SH-SY5Y (cell line): ENCODE results near the gene TK1.

ENCODE experiments used
- GATA2 ChIP-seq: IDR thresholded peaks from 2 replicates; pipeline ENCODE4 v1.6.1; 2011; ENCODE audit warnings: mild to moderate bottlenecking, low read depth, low read length
- GATA3 ChIP-seq: IDR thresholded peaks from 2 replicates; pipeline ENCODE4 v1.6.1; 2011; ENCODE audit warnings: low read depth, mild to moderate bottlenecking, low read length, moderate library complexity

Gene TK1

DNA sequence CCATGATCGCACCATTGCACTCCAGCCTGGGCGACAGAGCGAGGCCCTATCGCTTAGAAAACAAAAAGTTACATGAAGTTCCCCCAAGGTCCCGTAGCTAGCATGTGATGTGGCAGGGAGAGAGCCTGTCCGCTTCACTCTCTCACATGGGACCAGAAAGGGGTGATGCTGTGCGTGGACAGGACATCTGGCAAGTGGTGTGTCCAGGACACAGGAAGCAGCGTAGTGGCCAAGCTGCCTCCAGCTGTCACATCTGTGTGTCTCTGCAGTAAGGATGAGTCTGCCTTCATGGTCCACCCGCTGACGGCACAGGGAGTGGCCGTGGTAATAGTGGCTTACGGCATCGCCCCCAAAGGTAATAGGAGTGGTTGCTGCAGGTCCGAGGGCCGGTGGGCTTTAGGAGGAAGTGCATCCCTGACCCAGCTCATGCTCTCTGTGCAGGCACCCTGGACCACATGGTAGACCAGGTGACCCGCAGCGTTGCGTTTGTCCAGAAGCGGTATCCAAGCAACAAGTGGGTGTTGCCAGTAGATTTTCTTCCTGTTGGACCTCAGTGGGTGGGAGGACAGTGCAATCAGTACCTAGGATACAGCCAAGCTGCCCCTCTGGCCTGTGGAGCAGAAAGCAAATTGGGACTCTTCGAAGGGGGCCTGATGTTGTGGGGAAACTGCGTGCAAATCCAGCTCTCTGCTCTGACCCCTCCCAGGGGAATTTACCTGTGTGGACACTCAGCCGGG lies 17.7 kb upstream of the TK1 start:
- TF ChIP-seq GATA2 = no peak
- no peak for TF ChIP-seq GATA3

DNA sequence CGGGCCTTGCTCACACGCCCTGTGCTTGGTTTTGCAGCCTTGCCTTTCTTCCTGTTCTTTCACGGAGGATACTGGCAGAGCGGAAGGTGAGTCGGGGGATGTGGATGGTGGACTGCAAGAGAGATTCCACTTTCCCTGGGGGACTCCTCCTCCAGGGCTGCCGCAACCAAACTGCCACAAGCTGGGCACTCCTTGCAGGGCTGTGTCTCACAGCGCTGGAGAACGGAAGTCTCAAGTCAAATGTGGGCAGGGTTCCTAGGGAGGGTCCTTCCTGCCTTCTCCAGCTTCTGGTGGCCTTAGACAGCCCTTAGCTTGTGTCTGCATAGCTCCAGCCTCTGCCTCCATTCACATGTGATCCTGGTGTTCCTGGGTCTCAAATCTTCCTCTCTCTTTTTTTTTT lies 15.8 kb upstream of the TK1 start:
- TF ChIP-seq GATA2 (no peak), GATA3 (no peak)

DNA sequence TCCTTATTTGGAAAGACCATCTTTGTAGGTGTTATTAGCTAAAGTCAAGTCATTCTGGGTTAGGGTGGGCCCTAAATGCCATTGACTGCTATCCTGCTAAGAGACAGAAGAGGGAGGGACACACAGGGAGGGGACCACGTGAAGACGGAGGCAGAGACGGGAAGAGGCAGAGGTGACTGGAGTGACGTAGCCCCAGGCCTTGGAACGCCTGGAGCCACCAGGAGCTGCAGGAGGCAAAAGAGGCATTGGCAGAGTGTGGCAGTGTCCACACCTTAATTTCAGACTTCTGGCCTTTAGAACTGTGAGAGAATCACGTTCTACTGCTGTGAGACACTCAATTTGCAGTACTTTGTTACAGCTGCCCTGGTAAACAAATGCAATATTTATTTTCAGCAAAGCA lies 13.6 kb upstream of the TK1 start:
- TF ChIP-seq GATA2 (no peak), GATA3 (no peak)

DNA sequence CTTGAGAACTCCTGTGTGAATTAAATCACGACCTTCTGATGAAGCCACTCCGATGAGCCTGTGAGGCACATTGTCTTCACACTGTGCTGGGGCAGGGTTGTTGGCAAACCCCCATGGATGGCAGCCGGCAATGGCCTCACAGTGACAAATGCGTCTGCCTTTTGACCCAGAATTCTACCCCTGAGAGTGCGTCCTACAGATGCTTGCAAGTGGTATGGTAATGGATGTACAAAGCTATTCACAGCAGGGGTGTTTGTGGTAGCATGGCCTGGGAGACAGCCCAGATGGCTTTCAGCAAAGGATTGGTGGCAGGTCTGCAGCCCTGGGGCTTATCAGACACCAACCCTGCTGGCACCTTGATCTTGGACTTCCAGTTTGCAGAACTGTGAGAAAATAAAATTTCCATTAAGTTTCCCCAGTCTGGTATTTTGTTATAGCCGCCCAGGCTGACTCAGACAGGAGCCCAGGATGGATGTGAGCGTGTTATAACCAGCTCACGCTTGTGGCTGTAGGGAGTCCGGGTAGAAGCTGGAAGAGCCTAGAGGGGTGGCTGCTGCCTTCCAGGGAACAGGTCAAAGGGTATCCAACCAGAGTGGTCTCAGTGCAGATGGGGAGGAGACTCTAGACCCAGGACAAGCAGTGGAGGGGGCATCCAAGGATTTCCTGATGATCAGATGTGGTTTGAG lies 10.4 kb upstream of the TK1 start:
- no peak for TF ChIP-seq GATA2
- no peak for TF ChIP-seq GATA3

DNA sequence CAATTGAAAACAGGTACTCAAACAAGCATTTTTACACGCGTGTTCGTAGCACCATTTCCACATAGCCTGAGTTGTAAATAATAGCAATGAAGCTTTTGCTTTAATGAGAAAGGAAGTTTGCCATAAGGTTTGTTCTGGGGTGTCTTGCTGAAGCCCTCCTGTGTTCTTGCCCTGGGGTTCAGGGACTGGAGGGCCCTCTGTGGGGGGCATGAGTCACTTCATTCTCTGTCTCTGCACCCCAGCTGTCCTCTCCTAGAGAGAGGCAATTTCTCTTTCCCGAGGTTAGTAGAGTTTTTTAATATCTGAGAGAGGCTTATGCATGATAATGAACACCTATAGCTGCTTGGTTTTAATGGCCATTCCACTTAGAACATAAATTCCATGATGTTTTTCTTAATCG lies 9.9 kb upstream of the TK1 start:
- no peak for TF ChIP-seq GATA3
- no peak for TF ChIP-seq GATA2

DNA sequence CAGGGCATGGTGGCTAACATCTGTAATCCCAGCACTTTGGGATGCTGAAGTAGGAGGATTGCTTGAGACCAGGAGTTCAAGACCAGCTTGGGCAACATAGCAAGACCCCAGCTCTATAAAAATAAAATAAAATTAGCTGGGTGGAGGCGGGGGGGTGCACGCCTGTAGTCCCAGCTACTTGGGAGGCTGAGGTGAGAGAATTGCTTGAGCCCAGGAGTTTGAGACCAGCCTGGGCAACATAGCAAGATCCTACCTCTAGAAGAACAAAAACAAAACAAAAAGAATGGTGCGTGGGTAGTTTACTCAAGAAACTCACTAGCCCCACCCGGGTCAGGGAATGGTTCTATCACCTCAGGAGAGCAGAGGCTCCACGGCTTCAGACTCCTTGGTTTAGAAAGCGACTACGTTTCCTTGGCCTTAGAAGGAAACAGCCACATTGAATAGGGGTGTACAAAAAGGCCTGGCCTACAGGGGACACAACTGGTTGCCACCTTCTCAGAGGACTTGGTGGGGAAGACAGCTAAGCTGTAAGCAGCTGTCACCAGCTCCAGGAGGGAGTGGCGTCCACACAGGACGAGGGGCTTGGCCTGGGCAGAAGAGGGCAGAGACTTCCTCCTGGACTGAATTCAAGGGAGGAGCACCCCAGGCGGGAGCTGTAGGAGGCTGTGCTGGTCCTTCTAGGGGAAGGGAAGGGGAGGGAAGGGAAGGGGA lies 716 bp downstream of the TK1 start:
- TF ChIP-seq GATA2 (no peak), GATA3 (no peak)

DNA sequence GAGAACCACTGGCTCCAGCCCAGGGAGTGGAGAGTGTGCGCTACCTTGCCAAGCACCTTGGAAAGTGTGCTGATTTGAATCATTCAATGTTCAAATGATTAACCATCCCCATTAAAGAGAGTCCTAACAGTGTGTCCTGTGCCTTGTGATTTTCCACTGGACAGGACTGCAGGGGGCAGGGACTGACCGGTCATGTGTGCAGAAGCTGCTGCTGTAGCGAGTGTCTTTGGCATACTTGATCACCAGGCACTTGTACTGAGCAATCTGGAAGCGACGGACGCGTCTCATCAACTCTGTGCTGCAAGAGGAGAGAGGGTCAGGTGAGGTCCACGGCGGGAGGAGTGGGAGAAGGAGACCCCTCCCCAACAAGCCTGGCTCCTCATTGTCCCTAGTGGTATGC lies 2.0 kb downstream of the TK1 start:
- TF ChIP-seq GATA3 (no peak), GATA2 (no peak)

DNA sequence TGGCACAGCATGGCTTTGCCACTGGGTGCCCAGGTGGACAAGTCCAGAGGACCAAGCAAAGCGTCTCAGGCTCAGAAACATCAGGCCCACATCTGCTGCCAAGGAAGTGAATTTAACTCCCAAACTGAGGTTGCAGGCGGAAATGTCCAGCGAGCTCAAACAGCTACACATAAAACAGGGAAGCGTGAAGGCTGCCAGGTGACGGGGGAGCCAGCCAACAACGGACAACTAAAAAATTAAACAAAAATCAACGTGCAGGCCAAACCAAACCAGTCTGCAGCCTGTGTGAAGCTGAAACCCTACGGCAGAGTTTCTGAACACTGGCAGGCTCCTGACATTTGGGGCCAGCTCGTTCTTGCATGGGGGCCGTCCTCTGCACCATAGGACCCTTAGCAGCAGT lies 2.5 kb downstream of the TK1 start:
- TF ChIP-seq GATA3 = no peak
- no peak for TF ChIP-seq GATA2

DNA sequence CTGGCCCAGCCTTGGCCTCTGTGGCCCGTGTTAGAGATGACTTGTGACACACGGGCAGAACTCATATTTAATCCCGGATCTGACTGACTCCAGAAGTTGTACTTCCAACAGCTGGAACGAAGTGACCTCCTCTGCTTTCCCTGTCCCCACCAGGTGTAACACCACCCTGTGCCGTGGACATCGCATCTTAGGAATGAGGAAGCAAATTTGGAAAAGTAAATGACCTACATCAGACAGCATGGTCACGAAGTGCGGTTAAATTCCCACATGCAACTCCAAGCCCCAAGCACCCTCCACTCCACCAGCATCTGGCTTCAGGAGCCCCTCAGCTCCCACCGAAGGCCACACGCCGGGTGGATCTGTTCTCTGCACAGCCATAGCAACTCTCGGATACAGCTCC lies 2.9 kb downstream of the TK1 start:
- TF ChIP-seq GATA2 (no peak), GATA3 (no peak)

DNA sequence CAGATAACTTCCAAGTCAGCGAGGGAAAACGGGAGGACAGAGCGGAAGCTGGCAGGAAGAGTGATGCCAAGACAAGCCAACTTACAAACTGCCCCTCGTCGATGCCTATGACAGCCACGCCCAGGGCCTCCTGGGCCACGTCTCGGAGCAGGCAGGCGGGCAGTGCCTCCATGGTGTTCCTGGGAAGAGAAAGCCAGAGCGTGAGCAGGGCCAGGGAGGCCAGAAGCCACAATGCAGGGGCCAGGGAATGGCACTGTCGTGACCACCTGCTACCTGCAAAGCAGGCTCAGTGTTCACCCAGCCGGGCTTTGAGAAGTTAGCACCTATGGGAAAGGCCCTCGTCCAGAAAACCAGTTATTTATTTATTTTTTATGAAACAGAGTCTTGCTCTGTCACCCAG lies 4.3 kb downstream of the TK1 start:
- TF ChIP-seq GATA3 (no peak), GATA2 (no peak)

DNA sequence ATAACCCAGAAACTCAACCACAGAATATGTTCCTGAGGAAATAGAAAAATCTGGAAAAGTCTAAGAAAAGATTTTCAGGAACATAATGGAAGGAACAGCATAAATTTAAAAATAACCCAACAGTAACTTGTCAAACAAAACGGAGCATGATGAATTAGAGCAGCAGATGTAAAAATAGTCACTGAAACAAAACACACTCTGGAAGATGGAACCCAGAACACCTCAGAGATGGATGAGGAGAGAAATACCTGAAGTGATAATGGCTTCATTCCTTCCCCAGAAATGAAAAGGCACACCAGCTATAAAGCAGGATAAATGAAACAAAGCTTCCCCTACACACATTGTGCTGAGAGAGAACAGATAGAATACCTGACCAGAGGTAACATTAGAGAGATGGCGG lies 6.3 kb downstream of the TK1 start:
- TF ChIP-seq GATA2 = no peak
- TF ChIP-seq GATA3 = no peak

DNA sequence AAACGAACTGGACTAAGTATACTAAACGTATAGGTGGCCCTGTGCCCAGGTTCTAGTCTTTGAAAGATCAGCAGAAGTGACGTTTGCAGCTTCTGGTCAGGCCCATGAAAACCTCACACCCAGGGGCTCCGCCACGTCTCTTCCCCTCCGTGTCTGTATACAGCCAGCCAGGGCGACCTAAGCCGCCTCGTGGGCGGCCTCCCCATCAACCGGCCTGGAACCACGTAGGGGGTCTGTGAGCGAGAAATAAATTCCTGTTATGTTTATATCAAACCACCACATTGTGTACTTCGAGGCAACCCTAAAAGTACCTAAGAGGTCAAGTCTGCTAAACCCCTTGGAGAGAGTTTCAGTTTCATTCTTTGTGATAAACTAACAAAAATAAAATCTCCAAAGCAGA lies 6.8 kb downstream of the TK1 start:
- TF ChIP-seq GATA2 = no peak

DNA sequence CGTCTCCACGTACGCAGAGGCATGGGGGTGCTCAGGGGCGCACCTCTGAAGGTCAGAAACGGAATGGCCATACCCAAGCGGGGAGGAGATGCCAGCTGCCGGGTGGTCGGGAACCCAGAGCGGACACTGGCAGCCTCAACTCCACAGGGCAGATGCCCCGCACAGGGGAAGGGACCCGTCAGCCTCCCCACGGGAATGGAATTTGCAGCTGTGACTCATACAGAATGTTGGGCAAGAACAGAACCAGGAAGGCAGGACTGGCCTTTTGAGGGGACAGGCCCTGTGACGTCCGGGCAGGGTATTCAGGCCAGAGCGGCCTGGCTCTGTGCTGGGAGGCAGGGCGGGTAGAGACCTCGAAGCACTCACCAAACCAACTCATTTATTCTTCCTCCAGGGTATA lies 7.5 kb downstream of the TK1 start:
- TF ChIP-seq GATA3 = no peak
- TF ChIP-seq GATA2 = no peak

DNA sequence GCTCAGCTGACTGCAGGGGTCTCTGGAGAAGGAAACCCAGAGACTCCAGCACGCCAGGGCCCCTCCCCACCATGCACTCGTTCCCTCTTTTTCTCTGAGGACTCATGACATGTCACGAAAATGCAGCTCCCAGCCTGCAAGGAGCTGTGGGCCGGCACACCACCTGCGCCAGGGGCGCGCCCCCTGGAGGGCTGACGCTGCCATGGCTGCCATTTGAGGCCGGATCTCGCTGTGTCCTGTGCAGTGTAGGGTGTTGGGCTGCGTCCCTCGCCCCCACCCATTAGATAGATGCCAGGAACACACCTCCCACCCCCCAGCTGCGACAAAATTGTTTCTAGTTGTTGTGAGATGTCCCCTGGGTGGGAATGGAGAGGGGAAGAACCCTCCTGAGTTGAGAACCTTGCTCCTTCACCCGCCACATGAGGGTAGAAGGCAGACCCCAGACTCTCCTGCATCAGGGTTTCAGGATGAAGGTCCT lies 10.3 kb downstream of the TK1 start:
- TF ChIP-seq GATA2 (no peak), GATA3 (no peak)

DNA sequence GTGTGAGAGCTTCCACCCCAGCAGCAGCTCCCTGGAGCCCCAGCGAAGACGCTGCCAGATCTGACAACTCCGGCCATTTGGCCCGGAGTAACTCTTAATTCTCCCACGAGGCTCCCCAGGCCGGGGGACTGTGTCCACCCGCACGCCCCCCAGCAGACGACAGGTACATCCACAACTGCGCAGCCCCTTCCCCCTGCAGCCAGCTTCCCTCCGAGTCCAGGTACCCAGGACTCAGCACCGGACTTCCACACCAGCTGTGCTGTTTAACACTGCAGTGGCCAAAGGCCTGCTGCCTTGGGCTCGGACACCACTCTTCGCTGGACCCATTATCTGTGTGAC lies 11.2 kb downstream of the TK1 start:
- no peak for TF ChIP-seq GATA2
- no peak for TF ChIP-seq GATA3
